Pancreas (tissue), 10 donors: ENCODE measurements around the gene COPS8. TPM values are rescaled to one million over a fixed set of nuclear protein-coding genes. Genes with fewer than 3 reads are reported as not detected.

Experiments used
- ATAC-seq, 4 donors: fragments of 200-7000 bp; cut with Tn5 transposase; one replicate each; pipeline versions ENCODE4 v1.8.0 to v1.9.1; 2020; ENCODE audit warnings: mild to moderate bottlenecking in 4 of 4, moderate library complexity in 4 of 4
- DNase-seq, 6 donors: peaks; one replicate each; pipeline ENCODE4 v3.0.0-alpha.2; 2020
- FAIRE-seq: peaks from 2 replicates; lab custom pipeline; 2012; peaks lifted over from hg19 to GRCh38; lab: Jason Lieb, UNC
- H3K27ac ChIP-seq, 4 donors: fragments of 200-600 bp; sonication (generic); 1 replicate in 3 of 4; 2 replicates in 1 of 4; pipeline versions ENCODE4 v1.5.0 to v1.8.0; 2020
- H3K27me3 ChIP-seq, 4 donors: fragments of 200-600 bp; one replicate each; pipeline ENCODE4 v1.8.0; 2021
- H3K36me3 ChIP-seq, 3 donors: fragments of 200-600 bp; sonication (generic) in 1 of 3; one replicate each; pipeline versions ENCODE4 v1.5.0 to v1.8.0; 2020 to 2021
- H3K4me1 ChIP-seq, 3 donors: fragments of 200-600 bp; one replicate each; pipeline ENCODE4 v1.8.0; 2021
- H3K4me3 ChIP-seq, 4 donors: fragments of 200-600 bp; sonication (generic) in 2 of 4; one replicate each; pipeline versions ENCODE4 v1.5.0 to v1.8.0; 2020 to 2021
- H3K9me3 ChIP-seq, 4 donors: fragments of 200-600 bp; one replicate each; pipeline ENCODE4 v1.8.0; 2021
- CTCF ChIP-seq, 4 donors: fragments of 200-600 bp; sonication (generic) in 3 of 4; IDR thresholded peaks; one replicate each; pipeline versions ENCODE4 v1.5.0 to v1.8.0; 2021; ENCODE audit warnings: antibody characterized with exemption in 4 of 4
- WGBS, 2 donors: extraction: QIAGEN DNeasy Blood & Tissue Kit; methylation state at CpG; one replicate each; pipeline ENCODE4 v1.1.7; 2013; 5-methylcytosine and 5-hydroxymethylcytosine counted together
- intact Hi-C, 3 donors: fragments of 100-400 bp; cut with DNase I; formaldehyde crosslinking; loops; one replicate each; pipeline versions ENCODE4 v1.11.1 to v1.14.2; 2022
- polyA plus RNA-seq, 2 donors: library from polyadenylated mRNA; stranded (reverse); fragments of 200-250 nt; gene quantifications; one replicate each; pipeline ENCODE4 v1.2.3, GENCODE V29; 2013
- total RNA-seq, 6 donors: library from RNA; stranded (reverse); fragmentation: NEBNext Ultra II Directional in 4 of 6; extraction: Animal tissue kit (Norgen Biotek cat#: 25700) in 4 of 6; gene quantifications; one replicate each; pipeline versions ENCODE4 v1.2.1 to v1.2.4, GENCODE V29; 2021 to 2023
- donor health status: healthy with polysubstance abuse.
- donor health status: DM: no; HTN: no; CAD: no; lungs with moderate emphysema.
- donor health status: DM: no; HTN: no; CAD: no.
- donor health status: control.
- donor health status: control.
- donor health status: Bipolar disorder and iron deficiency.
- donor health status: DM: yes; HTN: yes; CAD: no.
- donor health status: DM: no; HTN: no; CAD: no.
- donor health status: DM: no; HTN: no; CAD: no.
- donor health status: DM: yes; HTN: yes; CAD: no.

Gene COPS8
- total and polyA plus RNA-seq, 8 donors: 7.9 to 24.1 (median 12.8) TPM

- no peak for TF ChIP-seq CTCF (IDR thresholded peaks at IDR 0.05)
- FAIRE-seq: no peak
- intact Hi-C loops: no loop called here
- WGBS, 2 donors: 64 to 68% methylated on average over 1 of the region's 1 CpG
- H3K27me3 ChIP-seq: no peaks in the 10 kb centered on the region
- H3K27ac ChIP-seq: no peak overlapping the region
- DNase-seq: no peak
- H3K4me1 ChIP-seq: no peaks in the 10 kb centered on the region
- H3K36me3 ChIP-seq: no peaks in the 10 kb centered on the region
- no peak overlapping the region for H3K4me3 ChIP-seq
- ATAC-seq: no peak
- H3K9me3 ChIP-seq: no peaks in the 10 kb centered on the region
These were observed 35.6 kb downstream of the COPS8 start for GRCh38 chr2:237121321-237121720.

- no peak overlapping the region for H3K4me3 ChIP-seq
- TF ChIP-seq CTCF (IDR thresholded peaks at IDR 0.05): peak; percentile 9 to 44 (median 20)
- no peaks in the 10 kb centered on the region for H3K36me3 ChIP-seq
- DNase-seq (peak in 2 of 6 donors; percentile 40 to 41), FAIRE-seq (no peak), ATAC-seq (peak in 3 of 4 donors; percentile 74 to 90 (median 82))
- H3K9me3 ChIP-seq: no peaks in the 10 kb centered on the region
- no peaks in the 10 kb centered on the region for H3K4me1 ChIP-seq
- no peaks in the 10 kb centered on the region for H3K27me3 ChIP-seq
- 59 to 62% methylated on average over 8 of the region's 8 CpGs for WGBS, 2 donors
- intact Hi-C loops: no loop called here
- no peak overlapping the region for H3K27ac ChIP-seq
These were observed 36.6 kb downstream of the COPS8 start for GRCh38 chr2:237122214-237122666.

- no peaks in the 10 kb centered on the region for H3K9me3 ChIP-seq
- H3K36me3 ChIP-seq: no peaks in the 10 kb centered on the region
- 77 to 84% methylated on average over 7 of the region's 7 CpGs for WGBS, 2 donors
- no peak for DNase-seq
- H3K27me3 ChIP-seq: no peaks in the 10 kb centered on the region
- H3K4me1 ChIP-seq: no peaks in the 10 kb centered on the region
- H3K27ac ChIP-seq: no peak overlapping the region
- no peak for TF ChIP-seq CTCF (IDR thresholded peaks at IDR 0.05)
- FAIRE-seq: no peak
- intact Hi-C loops: no loop called here
- ATAC-seq: no peak
- H3K4me3 ChIP-seq: no peak overlapping the region
These were observed 39.1 kb downstream of the COPS8 start for GRCh38 chr2:237124820-237125219.

GRCh38 chr2:237125967-237126366 lies 40.3 kb downstream of the COPS8 start:
- H3K9me3 ChIP-seq: no peaks in the 10 kb centered on the region
- TF ChIP-seq CTCF (IDR thresholded peaks at IDR 0.05): no peak
- no peaks in the 10 kb centered on the region for H3K36me3 ChIP-seq
- DNase-seq: no peak
- H3K4me3 ChIP-seq: no peak overlapping the region
- no peak for FAIRE-seq
- H3K4me1 ChIP-seq: no peaks in the 10 kb centered on the region
- ATAC-seq: no peak
- H3K27ac ChIP-seq: no peak overlapping the region
- intact Hi-C loops: no loop called here
- WGBS, 2 donors: 64 to 67% methylated on average over 6 of the region's 6 CpGs
- no peaks in the 10 kb centered on the region for H3K27me3 ChIP-seq

- WGBS, 2 donors: 61 to 70% methylated on average over 13 of the region's 13 CpGs
- intact Hi-C loops: no loop called here
These were observed 41.0 kb downstream of the COPS8 start for GRCh38 chr2:237126519-237127174.

More at GRCh38 chr2:237126519-237127174, 41.0 kb downstream of the COPS8 start:
- FAIRE-seq (no peak), DNase-seq (no peak), ATAC-seq (no peak)
- H3K4me1 ChIP-seq: no peaks in the 10 kb centered on the region
- H3K9me3 ChIP-seq: no peaks in the 10 kb centered on the region
- no peak overlapping the region for H3K4me3 ChIP-seq
- no peaks in the 10 kb centered on the region for H3K36me3 ChIP-seq
- H3K27me3 ChIP-seq: no peaks in the 10 kb centered on the region
- no peak for TF ChIP-seq CTCF (IDR thresholded peaks at IDR 0.05)
- H3K27ac ChIP-seq: no peak overlapping the region
